H9 (cell line): ENCODE data around the gene SMURF1. TPM values are rescaled to one million over a fixed set of nuclear protein-coding genes. Genes with fewer than 3 reads are reported as not detected.

Source experiments
- DNase-seq: peaks from one replicate; pipeline ENCODE4 v3.0.0-alpha.2; 2017
- H2AFZ ChIP-seq: one replicate; pipeline ENCODE4 v1.6.1; 2013; ENCODE audit warnings: mild to moderate bottlenecking, low read length, control low read depth, moderate library complexity
- H2AK5ac ChIP-seq: 2 replicates; pipeline ENCODE4 v1.6.1; 2013; ENCODE audit warnings: low read length, control low read depth, mixed read lengths; ENCODE audit not compliant: insufficient read length
- H2BK120ac ChIP-seq: one replicate; pipeline ENCODE4 v1.6.1; 2013; ENCODE audit warnings: low read depth, mild to moderate bottlenecking, low read length, control low read depth, inconsistent platforms; ENCODE audit not compliant: poor library complexity, severe bottlenecking
- H2BK12ac ChIP-seq: 2 replicates; pipeline ENCODE4 v1.6.1; 2013; ENCODE audit warnings: low read length, control low read depth, mixed read lengths, low read depth; ENCODE audit not compliant: insufficient read length
- H2BK15ac ChIP-seq: 2 replicates; pipeline ENCODE4 v1.6.1; 2013; ENCODE audit warnings: low read depth, low read length, control low read depth
- H2BK20ac ChIP-seq: one replicate; pipeline ENCODE4 v1.6.1; 2013; ENCODE audit warnings: low read depth, mild to moderate bottlenecking, low read length, control low read depth, inconsistent platforms; ENCODE audit not compliant: poor library complexity, severe bottlenecking
- H2BK5ac ChIP-seq: 2 replicates; pipeline ENCODE4 v1.6.1; 2013; ENCODE audit warnings: low read length, control low read depth, mixed read lengths; ENCODE audit not compliant: insufficient read length
- H3K14ac ChIP-seq: 2 replicates; pipeline ENCODE4 v1.6.1; 2013; ENCODE audit warnings: low read length, control low read depth; ENCODE audit not compliant: insufficient read depth
- H3K18ac ChIP-seq: 2 replicates; pipeline ENCODE4 v1.6.1; 2013; ENCODE audit warnings: low read depth, mild to moderate bottlenecking, mixed read lengths, low read length, control low read depth; ENCODE audit not compliant: insufficient read length
- H3K23ac ChIP-seq: 2 replicates; pipeline ENCODE4 v1.6.1; 2013; ENCODE audit warnings: low read length, control low read depth, mixed read lengths, low read depth; ENCODE audit not compliant: insufficient read length
- H3K23me2 ChIP-seq: 2 replicates; pipeline ENCODE4 v1.6.1; 2013; ENCODE audit warnings: low read depth, mild to moderate bottlenecking, mixed read lengths, low read length, control low read depth; ENCODE audit not compliant: insufficient read length, poor library complexity, severe bottlenecking
- H3K27ac ChIP-seq: 2 replicates; pipeline ENCODE4 v1.5.1; 2013; ENCODE audit warnings: low read length, control low read depth, mixed read lengths, low read depth; ENCODE audit not compliant: insufficient read length
- H3K27me3 ChIP-seq: 2 replicates; pipeline ENCODE4 v1.6.1; 2013; ENCODE audit warnings: low read length, control low read depth, inconsistent platforms; ENCODE audit not compliant: insufficient read depth
- H3K4ac ChIP-seq: 2 replicates; pipeline ENCODE4 v1.6.1; 2013; ENCODE audit warnings: low read depth, mild to moderate bottlenecking, control low read depth, inconsistent platforms, low read length, moderate library complexity
- H3K4me1 ChIP-seq: 2 replicates; pipeline ENCODE4 v1.6.1; 2013; ENCODE audit warnings: low read length, control low read depth, inconsistent platforms; ENCODE audit not compliant: insufficient read depth
- H3K4me2 ChIP-seq: 2 replicates; pipeline ENCODE4 v1.6.1; 2013; ENCODE audit warnings: low read length, control low read depth, mixed read lengths; ENCODE audit not compliant: insufficient read length, insufficient read depth
- H3K56ac ChIP-seq: 2 replicates; pipeline ENCODE4 v1.6.1; 2013; ENCODE audit warnings: low read depth, mild to moderate bottlenecking, mixed read lengths, low read length, control low read depth; ENCODE audit not compliant: insufficient read length
- H3K79me1 ChIP-seq: 2 replicates; pipeline ENCODE4 v1.6.1; 2013; ENCODE audit warnings: low read depth, mild to moderate bottlenecking, moderate library complexity, low read length, control low read depth, inconsistent platforms; ENCODE audit not compliant: insufficient read depth, poor library complexity, severe bottlenecking
- H3K79me2 ChIP-seq: 2 replicates; pipeline ENCODE4 v1.6.1; 2013; ENCODE audit warnings: low read length, control low read depth, inconsistent platforms; ENCODE audit not compliant: insufficient read depth
- H3K9ac ChIP-seq: 2 replicates; pipeline ENCODE4 v1.6.1; 2013; ENCODE audit warnings: low read length, control low read depth, mixed read lengths; ENCODE audit not compliant: insufficient read length; ENCODE audit errors: extremely low read depth
- H3K9me3 ChIP-seq: one replicate; pipeline ENCODE4 v1.6.1; 2013; ENCODE audit warnings: low read depth, low read length, inconsistent platforms; ENCODE audit not compliant: control insufficient read depth
- H3T11ph ChIP-seq: one replicate; pipeline ENCODE4 v1.6.1; 2013; ENCODE audit warnings: mild to moderate bottlenecking, low read length, control low read depth, inconsistent platforms
- H4K20me1 ChIP-seq: one replicate; pipeline ENCODE4 v1.6.1; 2013; ENCODE audit not compliant: control insufficient read depth, insufficient read length, insufficient read depth
- H4K5ac ChIP-seq: 2 replicates; pipeline ENCODE4 v1.6.1; 2013; ENCODE audit warnings: low read depth, mild to moderate bottlenecking, mixed read lengths, low read length, control low read depth; ENCODE audit not compliant: insufficient read length
- H4K8ac ChIP-seq: replicated peaks from 2 replicates; pipeline ENCODE4 v1.6.1; 2013; ENCODE audit warnings: low read length, control low read depth, mixed read lengths, low read depth; ENCODE audit not compliant: insufficient read length
- H4K91ac ChIP-seq: 2 replicates; pipeline ENCODE4 v1.6.1; 2013; ENCODE audit warnings: low read depth, mild to moderate bottlenecking, moderate library complexity, mixed read lengths, low read length, control low read depth; ENCODE audit not compliant: insufficient read length
- H3K27ac Mint-ChIP-seq, 3 experiments: 2 replicates in 2 of 3; 3 replicates in 1 of 3; pipeline ENCODE4 v1.8.0; 2020 to 2021; ENCODE audit warnings: mixed read lengths in 3 of 3, mild to moderate bottlenecking in 1 of 3, moderate library complexity in 1 of 3
- H3K27me3 Mint-ChIP-seq: 2 replicates; pipeline ENCODE4 v1.8.0; 2021; ENCODE audit warnings: low read depth, mild to moderate bottlenecking, moderate library complexity, mixed read lengths
- H3K36me3 Mint-ChIP-seq, 3 experiments: 2 replicates in 2 of 3; 3 replicates in 1 of 3; pipeline ENCODE4 v1.8.0; 2020 to 2021; ENCODE audit warnings: low read depth in 3 of 3, mixed read lengths in 3 of 3; ENCODE audit not compliant: insufficient read depth in 1 of 3
- H3K4me1 Mint-ChIP-seq, 2 experiments: 2 replicates each; pipeline ENCODE4 v1.8.0; 2020; ENCODE audit warnings: mixed read lengths in 2 of 2
- H3K4me3 Mint-ChIP-seq, 2 experiments: 2 replicates in 1 of 2; 3 replicates in 1 of 2; pipeline ENCODE4 v1.8.0; 2020 to 2021; ENCODE audit warnings: mild to moderate bottlenecking in 2 of 2, mixed read lengths in 2 of 2, moderate library complexity in 1 of 2
- H3K9me3 Mint-ChIP-seq, 2 experiments: 2 replicates in 1 of 2; 3 replicates in 1 of 2; pipeline ENCODE4 v1.8.0; 2020; ENCODE audit warnings: mild to moderate bottlenecking in 2 of 2, mixed read lengths in 2 of 2, moderate library complexity in 1 of 2
- CTCF ChIP-seq: fragments of 200-600 bp; sonication (generic); conservative IDR thresholded peaks from 3 replicates; pipeline ENCODE4 v1.8.0; 2021; ENCODE audit warnings: antibody characterized with exemption, mild to moderate bottlenecking
- WGBS: extraction: QIAGEN DNeasy Blood & Tissue Kit; methylation state at CpG from one replicate; pipeline ENCODE4 v1.1.7; 2013; ENCODE audit warnings: missing lambda C conversion rate, low lambda C conversion rate, mixed read lengths; ENCODE audit not compliant: insufficient read length; ENCODE audit errors: extremely low coverage; 5-methylcytosine and 5-hydroxymethylcytosine counted together
- total RNA-seq: library from RNA; stranded (reverse); gene quantifications from 2 replicates; pipeline ENCODE4 v1.2.1, GENCODE V29; 2021

The SMURF1 gene
- total RNA-seq, 1 experiment from 2014 or later: 29.4 TPM

GRCh38 chr7:99086532-99086931 is 57.4 kb downstream of the SMURF1 start:
- H3K79me2 ChIP-seq: peaks cover 13% of the 10 kb centered on the region; the same call in 1 of the 2 replicates

More at GRCh38 chr7:99086532-99086931, 57.4 kb downstream of the SMURF1 start:
- no peak overlapping the region for H3K56ac ChIP-seq
- peaks cover 8% of the 10 kb centered on the region for H3K79me1 ChIP-seq
- H3K4me1 ChIP-seq: peaks cover 5% of the 10 kb centered on the region; the same call in 1 of the 2 replicates
- H3K4me1 Mint-ChIP-seq: peaks cover 13 to 15% of the 10 kb centered on the region in 2 experiments
- H4K8ac ChIP-seq: no peak overlapping the region
- H3K4me2 ChIP-seq: no peak overlapping the region
- H3K27ac Mint-ChIP-seq: no peak overlapping the region
- no peak overlapping the region for H3K4me3 Mint-ChIP-seq
- no peak overlapping the region for H3K23ac ChIP-seq
- H2BK15ac ChIP-seq: no peak overlapping the region
- no peak overlapping the region for H3K14ac ChIP-seq
- TF ChIP-seq CTCF: no peak
- H3K9me3 Mint-ChIP-seq: peaks cover 0 to 5% of the 10 kb centered on the region in 2 experiments; a peak in 1 of 5 replicates
- WGBS: no CpG with 5 or more reads among the region's 5 CpGs
- H2BK20ac ChIP-seq: no peak overlapping the region
- no peak overlapping the region for H3K18ac ChIP-seq
- no peaks in the 10 kb centered on the region for H3K23me2 ChIP-seq
- H4K5ac ChIP-seq: no peak overlapping the region
- no peak for DNase-seq
- H3K27me3 Mint-ChIP-seq: no peaks in the 10 kb centered on the region; the same call in 1 of the 2 replicates
- no peak overlapping the region for H2AK5ac ChIP-seq
- peaks cover 6 to 8% (median 7%) of the 10 kb centered on the region in 3 experiments; a peak in 6 of 7 replicates for H3K36me3 Mint-ChIP-seq
- no peak overlapping the region for H2AFZ ChIP-seq
- no peaks in the 10 kb centered on the region for H4K20me1 ChIP-seq
- H2BK5ac ChIP-seq: no peak overlapping the region
- no peaks in the 10 kb centered on the region for H3K9me3 ChIP-seq
- H2BK12ac ChIP-seq: no peak overlapping the region
- no peak overlapping the region for H2BK120ac ChIP-seq
- peaks cover 2% of the 10 kb centered on the region; the same call in 1 of the 2 replicates for H3K27me3 ChIP-seq
- H3K9ac ChIP-seq: no peak overlapping the region
- no peak overlapping the region for H3K27ac ChIP-seq
- H3T11ph ChIP-seq: no peak overlapping the region
- H4K91ac ChIP-seq: no peak overlapping the region
- H3K4ac ChIP-seq: no peak overlapping the region
